NCI-H345 treated with DMSO at 0.1 percent for 48 hours (cell line): Measurements from ENCODE around the gene DTX1.

ENCODE experiments used
- DNase-seq: peaks from one replicate; lab custom pipeline; 2025; ENCODE audit not compliant: unreplicated experiment; lab: John Stamatoyannopoulos, UW

The DTX1 gene

GRCh38 chr12:113092607-113093408, 36.3 kb downstream of the DTX1 start:
- no peak for DNase-seq

- no peak for DNase-seq
Observed at GRCh38 chr12:113093409-113094101, 37.0 kb downstream of the DTX1 start.

DNA sequence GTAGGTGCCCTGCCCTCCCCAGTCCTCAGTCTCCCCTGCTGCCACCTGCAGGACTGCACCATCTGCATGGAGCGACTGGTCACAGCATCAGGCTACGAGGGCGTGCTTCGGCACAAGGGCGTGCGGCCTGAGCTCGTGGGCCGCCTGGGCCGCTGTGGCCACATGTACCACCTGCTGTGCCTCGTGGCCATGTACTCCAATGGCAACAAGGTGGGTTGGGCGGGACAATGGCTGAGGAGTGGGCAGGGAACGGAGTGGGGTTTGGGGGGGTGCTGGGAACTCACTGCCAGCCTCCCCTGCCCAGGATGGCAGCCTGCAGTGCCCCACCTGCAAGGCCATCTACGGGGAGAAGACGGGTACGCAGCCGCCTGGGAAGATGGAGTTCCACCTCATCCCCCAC, 38.2 kb downstream of the DTX1 start:
- DNase-seq = no peak

- no peak for DNase-seq
Observed at GRCh38 chr12:113095405-113095804, 38.9 kb downstream of the DTX1 start.

DNA sequence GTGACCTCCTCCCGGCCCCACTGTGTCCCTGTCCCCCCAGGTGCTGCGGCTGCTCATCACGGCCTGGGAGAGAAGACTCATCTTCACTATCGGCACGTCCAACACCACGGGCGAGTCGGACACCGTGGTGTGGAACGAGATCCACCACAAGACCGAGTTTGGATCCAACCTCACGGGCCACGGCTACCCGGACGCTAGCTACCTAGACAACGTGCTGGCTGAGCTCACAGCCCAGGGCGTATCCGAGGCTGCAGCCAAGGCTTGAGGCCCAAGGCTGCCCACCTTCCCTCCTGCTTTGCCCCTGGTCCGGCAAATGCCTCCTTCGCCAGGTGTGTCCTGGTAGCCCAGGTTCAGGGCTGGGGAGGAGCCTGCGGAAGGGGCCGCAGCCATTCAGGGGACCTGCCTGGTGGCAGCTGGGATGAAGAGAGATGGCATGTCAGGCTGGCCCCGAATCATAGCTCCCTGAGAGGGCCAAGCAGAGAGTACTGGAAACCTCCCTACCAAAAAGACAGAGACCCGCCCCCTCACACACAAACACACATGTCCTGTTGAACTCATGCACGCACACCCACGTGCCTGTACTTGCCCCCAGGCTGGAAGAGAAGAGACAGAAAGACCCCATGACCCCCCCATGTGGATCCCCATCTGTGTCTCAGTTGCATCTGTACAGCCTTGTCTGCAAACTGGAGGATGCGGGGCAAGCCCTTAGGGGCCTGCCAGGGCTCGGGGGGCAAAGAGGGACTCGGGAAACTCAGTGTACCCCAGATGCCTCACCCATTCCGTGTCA, 40.3 kb downstream of the DTX1 start:
- DNase-seq = no peak

- DNase-seq = peak; percentile 45
Observed at GRCh38 chr12:113097716-113098440, 41.3 kb downstream of the DTX1 start.

DNA sequence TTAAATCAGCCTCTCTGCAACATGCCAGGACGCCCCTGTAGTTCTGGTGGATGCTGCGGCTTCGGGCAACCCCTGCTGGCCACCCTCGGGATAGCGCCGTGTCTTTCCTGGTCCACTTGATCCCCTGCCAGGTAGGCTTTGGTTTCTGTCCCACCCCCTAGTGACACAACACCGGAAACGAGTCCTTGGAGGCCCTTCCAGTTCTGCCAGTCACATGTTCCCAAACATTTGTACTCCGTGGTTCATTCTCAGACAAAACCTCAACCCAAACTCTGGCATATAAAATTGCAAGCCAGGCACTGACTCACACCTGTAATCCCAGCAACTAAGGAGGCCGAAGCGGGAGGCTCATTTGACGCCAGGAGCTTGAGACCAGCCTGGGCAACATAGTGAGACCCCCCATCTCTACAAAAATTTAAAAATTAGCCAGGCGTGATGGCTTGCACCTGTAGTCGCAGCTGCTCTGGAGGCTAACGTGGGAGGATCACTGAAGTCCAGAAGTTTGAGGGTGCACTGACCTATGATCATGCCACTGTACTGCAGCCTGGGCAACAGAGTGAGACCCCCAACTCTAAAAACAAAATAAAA, 42.0 kb downstream of the DTX1 start:
- DNase-seq = peak; percentile 77

DNA sequence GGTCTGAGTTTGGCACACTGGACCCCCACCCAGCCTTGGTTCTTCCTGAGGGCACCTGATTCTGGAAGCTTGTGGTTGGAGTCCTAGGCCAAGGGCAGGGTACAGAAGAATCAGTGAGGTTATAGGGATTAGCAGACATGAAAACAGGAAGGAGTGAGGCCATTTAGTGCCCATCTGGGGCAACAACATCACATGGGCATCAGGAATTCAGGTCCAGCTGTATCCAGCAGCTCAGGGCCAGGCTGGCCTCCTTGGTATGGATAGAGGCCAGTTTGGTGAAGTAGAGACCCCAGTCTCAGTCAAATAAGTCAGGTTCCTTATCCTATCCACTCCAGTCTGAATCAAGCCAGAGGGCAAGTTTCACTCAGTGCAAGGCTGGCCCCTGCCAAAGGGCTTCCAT, 42.8 kb downstream of the DTX1 start:
- no peak for DNase-seq

GRCh38 chr12:113099764-113100163, 43.2 kb downstream of the DTX1 start:
- no peak for DNase-seq

DNA sequence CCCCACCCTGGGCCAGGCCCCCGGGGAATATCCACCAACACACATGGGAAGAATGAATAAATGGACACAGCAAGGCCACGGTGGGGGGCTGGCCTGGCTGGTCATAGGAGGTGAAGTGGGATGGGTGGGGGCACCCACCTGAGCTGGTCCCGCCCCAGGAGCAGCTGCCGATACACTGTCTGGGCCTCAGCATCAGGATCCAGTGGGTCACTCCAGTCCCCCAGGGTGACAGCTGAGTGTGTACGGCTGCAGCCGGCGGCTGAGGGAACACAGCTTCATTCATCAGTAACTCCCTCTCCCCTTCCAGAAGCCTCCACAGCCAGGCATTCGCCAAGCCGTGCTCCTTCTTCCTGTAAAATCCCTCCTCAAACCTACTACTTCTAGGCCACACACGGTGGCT, 45.2 kb downstream of the DTX1 start:
- no peak for DNase-seq

DNA sequence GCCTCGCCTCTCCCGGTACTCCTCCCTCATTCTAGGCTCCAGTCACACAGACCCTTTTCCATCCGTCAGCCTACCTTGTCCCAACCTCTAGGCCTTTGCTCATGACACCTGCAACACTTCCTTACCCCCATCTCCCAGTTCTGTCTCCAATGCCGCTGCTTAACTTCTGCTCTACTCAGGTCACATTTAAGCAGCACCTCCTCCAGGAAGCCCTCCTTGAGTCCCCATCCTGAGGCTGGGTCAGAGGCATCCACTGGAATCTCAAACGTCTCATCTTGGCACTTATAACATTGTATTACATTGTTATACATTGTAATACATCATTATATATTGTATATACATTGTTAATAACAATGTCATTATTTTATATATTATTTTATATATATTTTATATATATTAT, 46.3 kb downstream of the DTX1 start:
- DNase-seq = no peak

GRCh38 chr12:113103756-113104450, 47.4 kb downstream of the DTX1 start:
- DNase-seq = no peak

GRCh38 chr12:113104953-113105510, 48.5 kb downstream of the DTX1 start:
- no peak for DNase-seq

DNA sequence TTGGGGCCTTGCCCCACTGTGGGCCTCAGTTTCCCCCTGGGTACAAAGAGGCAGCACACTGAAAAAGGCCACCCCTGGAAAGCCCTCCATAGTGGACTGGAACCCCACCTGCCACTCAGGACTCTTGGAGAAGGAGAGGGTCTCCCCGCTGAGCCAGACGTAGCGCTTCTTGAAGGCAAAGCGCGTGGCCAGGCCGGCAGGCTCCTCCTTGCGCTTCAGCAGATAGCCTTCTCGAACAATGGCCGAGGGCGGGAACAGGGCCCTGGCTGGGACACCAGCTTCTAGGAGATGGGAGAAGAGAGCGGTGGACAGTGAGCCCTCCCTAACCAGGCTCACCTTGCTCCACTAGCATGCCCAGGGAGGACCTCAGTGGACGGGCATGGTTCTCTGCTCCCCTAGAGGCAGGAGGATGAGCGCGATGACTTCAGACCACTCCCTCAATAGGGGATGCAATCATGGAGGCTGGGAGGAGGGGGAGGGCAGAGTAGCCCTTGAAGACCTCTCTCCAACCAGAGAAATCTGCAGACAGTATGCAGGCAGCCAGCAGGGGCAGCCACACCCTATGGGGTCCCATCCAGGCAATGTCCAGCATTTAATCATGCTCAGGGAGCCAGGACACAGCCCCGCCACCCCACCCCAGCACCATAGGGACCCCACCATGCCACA, 49.2 kb downstream of the DTX1 start:
- DNase-seq = no peak

GRCh38 chr12:113106361-113106760, 49.8 kb downstream of the DTX1 start:
- DNase-seq = no peak

DNA sequence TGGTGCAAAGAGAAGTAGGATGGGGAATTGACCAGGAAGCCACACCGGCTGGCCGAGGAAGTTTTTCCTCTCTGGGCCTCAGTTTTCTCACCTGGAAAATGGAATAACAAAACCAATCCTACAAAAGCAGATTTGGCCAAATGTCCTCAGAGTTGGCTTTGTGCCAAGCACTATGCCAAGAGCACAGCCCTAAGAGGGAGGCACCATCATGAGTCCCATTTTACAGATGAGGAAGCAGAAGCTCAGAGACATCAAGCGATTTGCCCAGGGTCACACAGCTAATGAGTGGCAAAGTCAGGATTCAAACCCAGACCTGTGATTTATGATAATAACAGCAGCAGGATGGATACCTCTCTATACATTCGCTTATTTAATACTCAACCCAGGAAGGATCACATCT, 51.8 kb downstream of the DTX1 start:
- DNase-seq = no peak

DNA sequence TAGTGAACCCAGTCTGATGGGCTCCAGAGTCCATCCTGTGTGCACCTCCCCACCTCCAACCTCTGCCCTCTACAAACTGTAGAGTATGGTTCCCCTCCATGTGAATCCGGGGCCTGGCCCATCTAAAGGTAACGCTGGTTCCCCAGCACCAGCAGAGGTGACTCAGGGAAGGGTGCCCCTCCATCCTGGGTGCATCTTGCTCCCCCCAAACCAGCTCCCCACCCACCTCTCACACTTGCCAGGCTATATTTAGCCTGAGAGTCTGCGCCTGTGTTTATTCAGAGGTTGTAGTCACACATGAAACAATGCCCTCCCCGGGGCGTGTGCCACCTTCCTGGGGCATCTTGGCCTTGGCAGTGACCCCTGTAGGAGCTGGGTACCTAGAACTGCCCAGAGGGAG, 52.8 kb downstream of the DTX1 start:
- no peak for DNase-seq

- no peak for DNase-seq
Observed at GRCh38 chr12:113109872-113110599, 53.5 kb downstream of the DTX1 start.

GRCh38 chr12:113111247-113111646, 54.7 kb downstream of the DTX1 start:
- no peak for DNase-seq
